ENCODE data around the gene PEAK3.
A peak's percentile ranks its signal among the peaks of the same experiment; 100 is the strongest.

Gene PEAK3

DNA sequence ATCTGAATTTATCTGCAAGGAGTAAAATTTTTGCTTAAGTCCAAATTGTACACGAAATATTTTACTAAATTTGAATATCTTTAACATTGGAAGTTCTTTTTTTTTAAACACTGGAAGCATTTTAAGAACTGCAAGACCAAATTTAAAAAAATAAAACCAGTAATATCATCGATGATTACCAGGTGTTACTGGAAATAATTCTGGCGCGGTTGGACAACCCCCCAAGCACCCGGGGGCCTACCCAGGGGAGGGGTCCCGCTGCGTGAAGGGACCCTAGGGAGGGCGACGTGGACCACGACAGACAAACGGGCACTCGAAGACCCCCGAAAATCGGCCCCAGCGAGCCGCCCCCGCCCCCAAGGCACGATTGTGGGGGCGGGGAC, 13.1 kb downstream of the PEAK3 start:
- H3K9me3 ChIP-seq (ENCODE audit: control insufficient read depth, insufficient read depth, low read depth, low read length), result no peaks in the 10 kb centered on the region
- peaks cover 19% of the 10 kb centered on the region for H3K36me3 ChIP-seq (ENCODE audit: control insufficient read depth, insufficient read depth, low read length)
- H3K27me3 ChIP-seq (ENCODE audit: control insufficient read depth, insufficient read depth, low read length), result no peaks in the 10 kb centered on the region
- peak overlapping the region; percentile 58 for H3K9ac ChIP-seq (ENCODE audit: low read length)
- peaks cover 14% of the 10 kb centered on the region for H3K4me1 ChIP-seq (ENCODE audit: control insufficient read depth, insufficient read depth, low read length)
- H3K27ac ChIP-seq (ENCODE audit: low read depth, low read length), result peak overlapping the region; percentile 62; the same call in 1 of the 2 replicates
- H3K4me3 ChIP-seq (ENCODE audit: low read depth, low read length), result peak overlapping the region; percentile 87

DNA sequence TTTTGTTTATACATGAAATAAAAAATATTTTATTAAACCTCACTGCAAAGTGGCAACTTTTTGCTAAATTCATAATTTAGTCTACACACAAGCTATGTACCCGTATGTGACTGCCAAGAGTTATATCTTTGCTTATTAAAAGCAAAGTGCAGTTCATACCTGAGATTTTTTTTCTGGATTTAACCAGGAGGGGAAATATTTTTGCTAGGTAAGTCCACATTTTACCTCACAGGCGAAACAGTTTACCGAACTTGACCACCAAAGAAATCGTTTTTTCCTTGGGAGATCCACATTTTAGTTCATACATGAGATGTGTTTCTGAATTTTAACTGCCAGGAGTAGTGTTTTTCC, 13.5 kb downstream of the PEAK3 start:
- H3K27ac ChIP-seq (ENCODE audit: low read depth, low read length), result peak overlapping the region; percentile 62; the same call in 1 of the 2 replicates
- no peaks in the 10 kb centered on the region for H3K27me3 ChIP-seq (ENCODE audit: control insufficient read depth, insufficient read depth, low read length)
- H3K36me3 ChIP-seq (ENCODE audit: control insufficient read depth, insufficient read depth, low read length), result peaks cover 19% of the 10 kb centered on the region
- H3K4me3 ChIP-seq (ENCODE audit: low read depth, low read length), result peak overlapping the region; percentile 87
- H3K9me3 ChIP-seq (ENCODE audit: control insufficient read depth, insufficient read depth, low read depth, low read length), result no peaks in the 10 kb centered on the region
- peaks cover 13% of the 10 kb centered on the region for H3K4me1 ChIP-seq (ENCODE audit: control insufficient read depth, insufficient read depth, low read length)
- H3K9ac ChIP-seq (ENCODE audit: low read length), result no peak overlapping the region

DNA sequence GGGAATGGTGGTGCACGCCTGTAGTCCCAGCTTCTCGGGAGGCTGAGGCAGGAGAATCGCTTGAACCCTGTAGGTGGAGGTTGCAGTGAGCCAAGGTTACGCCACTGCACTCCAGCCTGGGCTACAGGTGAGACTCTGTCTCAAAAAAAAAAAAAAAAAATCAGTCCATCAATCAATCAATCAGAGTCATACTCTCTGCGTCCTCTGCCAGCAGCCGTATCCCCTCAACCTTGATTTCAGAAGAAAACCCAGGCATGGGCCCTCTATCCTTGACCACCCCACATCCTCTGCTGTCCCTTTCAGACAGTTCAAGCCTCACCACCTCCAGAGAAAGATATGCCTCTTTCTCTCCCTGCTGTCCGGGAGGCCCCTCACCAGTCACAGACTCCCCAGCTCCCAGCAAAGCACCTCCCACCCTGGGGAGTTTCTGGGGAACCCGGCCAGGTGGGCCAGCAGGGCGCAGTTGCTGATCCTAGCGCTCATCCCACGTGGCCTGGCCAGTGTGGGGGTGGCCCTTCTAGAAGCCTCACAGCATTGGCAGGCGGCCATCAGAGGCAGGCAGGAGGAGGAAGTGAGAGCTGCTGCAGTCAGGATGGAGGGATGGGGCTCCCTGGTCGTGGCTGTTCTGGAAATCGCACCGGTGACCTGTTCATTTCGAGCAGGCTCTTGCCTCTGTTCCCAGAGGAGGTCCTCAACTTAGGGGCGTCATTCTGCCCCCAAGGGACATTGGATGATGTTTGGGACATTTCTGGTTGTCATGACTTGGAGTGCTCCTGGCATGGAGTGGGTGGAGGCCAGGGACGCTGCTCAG, 15.6 kb downstream of the PEAK3 start:
- no peaks in the 10 kb centered on the region for H3K9me3 ChIP-seq (ENCODE audit: control insufficient read depth, insufficient read depth, low read depth, low read length)
- no peak overlapping the region for H3K27ac ChIP-seq (ENCODE audit: low read depth, low read length)
- H3K27me3 ChIP-seq (ENCODE audit: control insufficient read depth, insufficient read depth, low read length), result no peaks in the 10 kb centered on the region
- peaks cover 1% of the 10 kb centered on the region; the same call in 1 of the 2 replicates for H3K4me1 ChIP-seq (ENCODE audit: control insufficient read depth, insufficient read depth, low read length)
- H3K36me3 ChIP-seq (ENCODE audit: control insufficient read depth, insufficient read depth, low read length), result peaks cover 6% of the 10 kb centered on the region
- H3K4me3 ChIP-seq (ENCODE audit: low read depth, low read length), result no peak overlapping the region
- H3K9ac ChIP-seq (ENCODE audit: low read length), result no peak overlapping the region

DNA sequence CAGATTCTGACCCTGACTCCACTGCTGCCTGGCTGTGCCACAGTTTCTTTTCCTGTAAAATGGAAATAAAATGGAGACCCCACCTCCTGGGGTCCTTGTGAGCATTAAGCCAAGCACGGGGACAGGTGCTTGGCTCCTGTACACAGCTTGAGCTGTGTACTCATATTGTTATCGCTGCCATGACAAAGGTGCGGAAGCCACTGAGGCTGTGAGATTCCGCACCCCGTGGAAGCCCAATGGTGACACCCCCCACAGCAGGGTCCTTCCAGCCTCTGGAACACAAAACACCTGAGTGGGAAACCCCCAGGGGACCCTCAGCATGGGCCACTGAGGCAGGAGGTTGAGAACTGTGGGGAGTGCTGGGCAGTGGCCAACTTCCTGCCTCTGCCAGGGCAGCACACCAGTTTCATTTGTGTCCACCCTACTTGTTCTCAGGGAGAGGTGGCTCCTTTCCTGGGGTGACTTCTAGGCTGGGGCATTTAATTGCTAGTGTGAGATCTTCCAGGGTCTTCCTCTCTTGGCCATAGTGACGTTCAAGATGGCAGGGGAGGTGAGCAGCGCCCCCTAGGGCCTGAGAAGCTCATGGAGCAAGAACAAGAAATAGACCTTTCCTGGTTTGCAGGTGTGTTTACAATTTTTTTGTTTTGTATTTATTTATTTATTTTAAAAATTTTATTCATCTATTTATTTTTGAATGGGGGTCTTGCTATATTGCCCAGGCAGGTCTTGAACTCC, 20.4 kb downstream of the PEAK3 start:
- Histone ChIP-seq H3K27ac (ENCODE audit: low read depth, low read length) (no peak overlapping the region), H3K27me3 (ENCODE audit: control insufficient read depth, insufficient read depth, low read length) (no peaks in the 10 kb centered on the region), H3K36me3 (ENCODE audit: control insufficient read depth, insufficient read depth, low read length) (no peaks in the 10 kb centered on the region), H3K9me3 (ENCODE audit: control insufficient read depth, insufficient read depth, low read depth, low read length) (no peaks in the 10 kb centered on the region), H3K4me1 (ENCODE audit: control insufficient read depth, insufficient read depth, low read length) (no peaks in the 10 kb centered on the region), H3K9ac (ENCODE audit: low read length) (no peak overlapping the region), H3K4me3 (ENCODE audit: low read depth, low read length) (no peak overlapping the region)

DNA sequence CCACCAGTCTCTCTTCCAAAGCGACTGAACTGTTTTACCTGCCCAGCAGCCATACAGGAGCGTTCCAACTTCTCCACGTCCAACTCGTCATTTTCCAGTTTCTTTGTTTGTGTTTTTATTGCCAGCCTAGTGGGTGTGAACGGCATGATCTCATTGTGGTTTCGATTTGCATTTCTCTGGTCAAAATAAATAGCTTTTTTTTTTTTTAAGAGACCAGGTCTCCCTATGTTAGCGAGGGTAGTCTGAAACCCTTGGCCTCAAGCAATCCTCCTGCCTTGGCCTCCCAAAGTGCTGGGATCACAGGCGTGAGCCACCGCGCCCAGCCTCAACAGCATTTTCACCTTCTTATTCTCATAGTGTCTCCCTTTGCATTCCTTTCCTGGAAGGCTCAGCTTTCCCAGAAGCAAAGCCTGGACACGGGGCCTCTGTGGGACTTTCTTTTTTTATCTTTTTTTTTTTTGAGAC, 21.6 kb downstream of the PEAK3 start:
- Histone ChIP-seq H3K4me1 (ENCODE audit: control insufficient read depth, insufficient read depth, low read length) (no peaks in the 10 kb centered on the region), H3K9me3 (ENCODE audit: control insufficient read depth, insufficient read depth, low read depth, low read length) (no peaks in the 10 kb centered on the region), H3K27me3 (ENCODE audit: control insufficient read depth, insufficient read depth, low read length) (no peaks in the 10 kb centered on the region), H3K27ac (ENCODE audit: low read depth, low read length) (no peak overlapping the region), H3K9ac (ENCODE audit: low read length) (no peak overlapping the region), H3K36me3 (ENCODE audit: control insufficient read depth, insufficient read depth, low read length) (no peaks in the 10 kb centered on the region), H3K4me3 (ENCODE audit: low read depth, low read length) (no peak overlapping the region)

DNA sequence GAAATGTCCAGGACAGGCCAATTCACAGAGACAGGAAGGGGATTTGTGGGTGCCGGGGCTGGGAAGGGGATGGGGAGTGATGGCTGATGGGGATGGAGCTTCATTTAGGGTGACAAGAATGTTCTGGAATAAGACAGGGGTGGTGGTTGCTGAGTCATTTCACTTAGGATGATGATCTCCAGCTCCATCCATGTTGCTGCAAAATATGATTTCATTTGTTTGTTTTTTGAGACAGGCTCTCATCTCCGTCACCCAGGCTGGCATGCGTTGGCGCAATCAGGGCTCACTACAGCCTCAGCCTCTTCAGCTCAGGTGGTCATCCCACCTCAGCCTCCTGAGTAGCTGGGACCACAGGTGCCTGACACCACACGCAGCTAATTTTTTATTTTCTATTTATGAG, 22.6 kb downstream of the PEAK3 start:
- Histone ChIP-seq H3K27me3 (ENCODE audit: control insufficient read depth, insufficient read depth, low read length) (no peaks in the 10 kb centered on the region), H3K27ac (ENCODE audit: low read depth, low read length) (no peak overlapping the region), H3K9ac (ENCODE audit: low read length) (no peak overlapping the region)

DNA sequence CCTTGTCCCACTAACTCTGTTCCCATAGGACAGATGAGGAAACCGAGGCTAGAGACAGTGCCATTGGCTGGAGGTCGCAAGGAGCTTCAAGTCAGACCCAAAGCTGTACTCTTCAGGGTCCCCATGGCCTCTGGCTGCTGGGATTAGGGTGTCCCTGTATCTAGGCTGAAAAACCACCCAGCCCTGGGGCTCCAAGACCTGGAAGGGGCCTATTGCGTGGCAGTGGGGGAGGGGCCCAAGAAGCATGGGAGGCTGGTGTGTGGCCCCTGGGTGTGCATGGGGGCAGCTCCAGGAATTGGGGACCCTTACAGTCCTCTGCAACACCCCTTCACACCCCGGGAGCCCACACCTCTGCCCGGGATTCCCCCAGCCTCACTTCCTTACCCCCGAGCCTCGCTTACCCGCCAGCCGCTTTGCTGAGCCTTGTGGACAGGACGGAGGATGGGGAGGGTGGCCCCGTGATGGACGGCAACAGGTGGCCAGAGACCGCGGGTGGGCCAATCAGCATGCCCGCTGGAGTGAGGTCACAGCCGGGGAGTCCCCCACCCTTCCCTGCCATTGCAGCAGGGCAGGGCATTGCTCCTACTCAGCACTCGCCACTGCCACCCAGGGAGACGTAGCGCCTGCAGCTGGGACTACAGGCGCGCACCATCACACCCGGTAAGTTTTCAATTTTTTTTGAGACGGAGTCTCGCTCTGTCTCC, 25.8 kb downstream of the PEAK3 start, which contains the start of gene JSRP1:
JSRP1 (minus strand) TSS at position 436 of the 704 bp plus-strand sequence. CDS start 1,103 bp downstream, outside the sequence.
- H3K9ac ChIP-seq (ENCODE audit: low read length), result no peak within 1 kb of the TSS
- no peaks in the 10 kb centered on the region for H3K9me3 ChIP-seq (ENCODE audit: control insufficient read depth, insufficient read depth, low read depth, low read length)
- H3K4me1 ChIP-seq (ENCODE audit: control insufficient read depth, insufficient read depth, low read length), result no peaks in the 10 kb centered on the region; the same call in 1 of the 2 replicates
- H3K27me3 ChIP-seq (ENCODE audit: control insufficient read depth, insufficient read depth, low read length), result peaks cover 28% of the 10 kb centered on the region
- no peak within 1 kb of the TSS for H3K4me3 ChIP-seq (ENCODE audit: low read depth, low read length)
- H3K27ac ChIP-seq (ENCODE audit: low read depth, low read length), result no peak within 1 kb of the TSS
- no peaks in the 10 kb centered on the region; the same call in 1 of the 2 replicates for H3K36me3 ChIP-seq (ENCODE audit: control insufficient read depth, insufficient read depth, low read length)

More for the DNA sequence above, 22.6 kb downstream of the PEAK3 start:
- H3K4me3 ChIP-seq (ENCODE audit: low read depth, low read length), result no peak overlapping the region
- no peaks in the 10 kb centered on the region for H3K9me3 ChIP-seq (ENCODE audit: control insufficient read depth, insufficient read depth, low read depth, low read length)
- no peaks in the 10 kb centered on the region for H3K4me1 ChIP-seq (ENCODE audit: control insufficient read depth, insufficient read depth, low read length)
- no peaks in the 10 kb centered on the region for H3K36me3 ChIP-seq (ENCODE audit: control insufficient read depth, insufficient read depth, low read length)

DNA sequence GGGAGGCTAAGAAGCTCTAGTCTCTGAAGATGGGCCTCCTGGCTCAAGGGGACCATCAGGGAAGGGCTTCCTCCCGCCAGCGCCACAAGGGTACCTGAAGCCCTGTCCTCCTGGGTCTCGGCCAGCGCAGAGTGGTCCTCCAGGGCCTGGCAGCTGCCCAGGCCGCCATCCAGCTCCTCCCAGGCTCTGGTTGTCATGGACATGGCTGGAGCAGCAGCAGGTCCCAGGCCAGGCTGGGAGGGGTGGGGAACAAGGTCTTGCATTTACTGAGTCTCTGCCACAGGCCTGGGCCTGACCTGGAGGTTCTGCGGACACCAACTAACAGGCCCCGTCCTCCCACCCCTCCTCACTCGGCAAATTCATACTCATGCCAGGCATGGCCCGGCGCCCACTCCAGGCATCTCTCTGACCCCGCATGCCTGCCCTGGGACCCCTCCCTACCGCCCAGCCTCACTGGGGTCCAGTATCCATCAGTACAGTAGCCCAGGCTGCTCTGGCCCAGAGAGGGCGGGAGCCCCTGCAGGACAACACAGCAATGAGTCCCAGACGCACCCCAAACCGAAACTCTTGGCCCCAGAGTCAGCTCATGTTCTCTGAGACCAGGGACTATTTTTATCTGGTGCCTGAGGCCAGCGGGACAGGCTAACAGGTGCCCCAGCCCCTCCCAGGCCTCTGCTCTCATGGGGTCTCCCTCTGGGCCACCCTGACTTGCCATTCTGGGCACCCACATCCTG, 26.7 kb downstream of the PEAK3 start:
- Histone ChIP-seq H3K27ac (ENCODE audit: low read depth, low read length) (no peak overlapping the region), H3K9ac (ENCODE audit: low read length) (no peak overlapping the region), H3K4me1 (ENCODE audit: control insufficient read depth, insufficient read depth, low read length) (no peaks in the 10 kb centered on the region; the same call in 1 of the 2 replicates), H3K36me3 (ENCODE audit: control insufficient read depth, insufficient read depth, low read length) (no peaks in the 10 kb centered on the region; the same call in 1 of the 2 replicates), H3K9me3 (ENCODE audit: control insufficient read depth, insufficient read depth, low read depth, low read length) (no peaks in the 10 kb centered on the region), H3K27me3 (ENCODE audit: control insufficient read depth, insufficient read depth, low read length) (peaks cover 28% of the 10 kb centered on the region), H3K4me3 (ENCODE audit: low read depth, low read length) (no peak overlapping the region)

DNA sequence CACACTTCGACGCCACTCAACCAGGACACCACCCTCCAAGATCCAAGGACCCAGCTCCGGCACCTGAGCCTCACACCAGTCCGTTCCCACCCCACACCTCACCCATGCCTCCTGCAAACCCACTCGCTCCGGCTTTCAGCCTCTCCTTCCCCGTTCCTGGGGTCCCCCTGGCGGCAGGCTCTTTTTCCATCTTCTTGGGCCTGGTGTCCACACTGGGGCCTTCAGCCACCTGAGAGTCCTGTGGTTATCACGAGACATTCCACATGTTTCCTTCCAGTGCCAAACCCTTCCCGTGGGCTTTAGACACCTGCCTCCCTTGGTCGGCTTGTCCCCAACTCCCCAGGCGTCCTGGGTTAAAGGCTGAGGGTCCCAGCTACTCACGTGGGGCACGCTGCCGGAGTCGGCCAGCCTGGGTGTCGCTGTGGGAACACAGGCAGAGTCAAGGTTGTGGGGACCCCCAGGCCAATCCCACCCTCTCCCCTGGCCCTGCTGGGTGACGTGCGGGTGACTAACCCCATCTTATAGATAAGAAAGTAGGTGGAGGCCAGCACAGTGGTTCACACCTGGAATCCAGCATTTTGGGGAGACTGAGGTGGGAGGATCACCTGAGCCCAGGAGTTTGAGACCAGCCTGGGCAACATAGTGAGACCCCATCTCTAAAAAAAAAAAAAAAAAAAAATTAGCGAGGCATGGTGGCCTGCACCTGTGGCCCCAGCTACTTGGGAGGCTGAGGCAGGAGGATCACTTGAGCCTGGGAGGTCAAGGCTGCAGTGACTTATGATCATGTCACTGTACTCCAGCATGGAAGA, 27.7 kb downstream of the PEAK3 start:
- H3K9me3 ChIP-seq (ENCODE audit: control insufficient read depth, insufficient read depth, low read depth, low read length), result no peaks in the 10 kb centered on the region
- no peak overlapping the region for H3K9ac ChIP-seq (ENCODE audit: low read length)
- H3K27me3 ChIP-seq (ENCODE audit: control insufficient read depth, insufficient read depth, low read length), result peaks cover 28% of the 10 kb centered on the region
- H3K4me1 ChIP-seq (ENCODE audit: control insufficient read depth, insufficient read depth, low read length), result no peaks in the 10 kb centered on the region; the same call in 1 of the 2 replicates
- peak overlapping the region; percentile 58 for H3K4me3 ChIP-seq (ENCODE audit: low read depth, low read length)
- no peak overlapping the region for H3K27ac ChIP-seq (ENCODE audit: low read depth, low read length)
- no peaks in the 10 kb centered on the region; the same call in 1 of the 2 replicates for H3K36me3 ChIP-seq (ENCODE audit: control insufficient read depth, insufficient read depth, low read length)
